Mammary epithelial cell (primary cell): Measurements from ENCODE around the gene BRD3OS.

ENCODE experiments used
- CTCF ChIP-seq, 2 donors: IDR thresholded peaks in 1 of 2; conservative IDR thresholded peaks in 1 of 2; 2 replicates each; pipeline ENCODE4 v1.5.1; 2011 to 2012; ENCODE audit warnings: inconsistent platforms in 2 of 2, low read length in 2 of 2, mild to moderate bottlenecking in 2 of 2, control low read depth in 1 of 2, low read depth in 1 of 2; ENCODE audit not compliant: insufficient read depth in 1 of 2; ENCODE audit errors: extremely low read depth in 1 of 2
- EZH2 ChIP-seq: IDR thresholded peaks from 2 replicates; pipeline ENCODE4 v1.6.1; 2012; ENCODE audit warnings: low read length, inconsistent platforms, borderline replicate concordance

GRCh38 chr9:134054891-134055811 is 29.9 kb downstream of the BRD3OS start:
- TF ChIP-seq CTCF (conservative IDR thresholded peaks at IDR 0.05 in 1 of 2, IDR thresholded peaks at IDR 0.05 in 1 of 2; ENCODE audit: extremely low read depth in 1 of 2, insufficient read depth in 1 of 2, low read depth in 1 of 2, low read length in 2 of 2) (no peak), EZH2 (no peak)
